ENCODE data around the gene PNPT1.
"Not testable (repeated sequence)": the region's sequence is repeated elsewhere in the genome, so short reads cannot be mapped to it uniquely, and the experiment has no call there.

PNPT1 gene

GRCh38 chr2:55693181-55694125 is at the start of gene PNPT1:
PNPT1 (minus strand) TSS chr2:55693844; CDS start chr2:55693823, 21 bp downstream.
- peak; percentile 79 to 94 for DNase-seq

- no peak for DNase-seq
These were observed 49.4 kb upstream of the PNPT1 start for GRCh38 chr2:55742996-55743395.

GRCh38 chr2:55736019-55736536 is 42.4 kb upstream of the PNPT1 start:
- not testable (repeated sequence) for DNase-seq

GRCh38 chr2:55734726-55735125 is 41.1 kb upstream of the PNPT1 start:
- DNase-seq: no peak

- no peak for DNase-seq
These were observed 39.7 kb upstream of the PNPT1 start for GRCh38 chr2:55733335-55733734.

GRCh38 chr2:55732854-55733253 is 39.2 kb upstream of the PNPT1 start:
- no peak for DNase-seq

- DNase-seq: no peak
These were observed 35.6 kb upstream of the PNPT1 start for GRCh38 chr2:55729136-55729685.

- no peak for DNase-seq
These were observed 28.1 kb upstream of the PNPT1 start for GRCh38 chr2:55721596-55722215.

- no peak for DNase-seq
These were observed 26.8 kb upstream of the PNPT1 start for GRCh38 chr2:55720417-55720816.

- DNase-seq: no peak
These were observed 26.2 kb upstream of the PNPT1 start for GRCh38 chr2:55719852-55720251.

GRCh38 chr2:55718165-55719008 is 24.7 kb upstream of the PNPT1 start:
- DNase-seq: peak; percentile 42 to 78

GRCh38 chr2:55715626-55716025 is 22.0 kb upstream of the PNPT1 start:
- DNase-seq: no peak

GRCh38 chr2:55715178-55715577 is 21.5 kb upstream of the PNPT1 start:
- DNase-seq: not testable (repeated sequence)

GRCh38 chr2:55712477-55713060 is 18.9 kb upstream of the PNPT1 start:
- DNase-seq: no peak

GRCh38 chr2:55710025-55710424 is 16.4 kb upstream of the PNPT1 start:
- DNase-seq: no peak

- no peak for DNase-seq
These were observed 14.1 kb upstream of the PNPT1 start for GRCh38 chr2:55707751-55708150.

- DNase-seq: not testable (repeated sequence)
These were observed 12.6 kb upstream of the PNPT1 start for GRCh38 chr2:55706258-55706657.

GRCh38 chr2:55705027-55705653 is 11.5 kb upstream of the PNPT1 start:
- no peak for DNase-seq

- no peak for DNase-seq
These were observed 9.7 kb upstream of the PNPT1 start for GRCh38 chr2:55703350-55703749.

- not testable (repeated sequence) for DNase-seq
These were observed 904 bp downstream of the PNPT1 start for GRCh38 chr2:55692740-55693139.

GRCh38 chr2:55672630-55673029 is 21.0 kb downstream of the PNPT1 start:
- no peak for DNase-seq

- no peak for DNase-seq
These were observed 24.7 kb downstream of the PNPT1 start for GRCh38 chr2:55668956-55669355.

Data from NCI-H446 (cell line).